Epidermal melanocyte (primary cell): ENCODE results near the gene VPS50.
"Not testable (repeated sequence)": the region's sequence is repeated elsewhere in the genome, so short reads cannot be mapped to it uniquely, and the experiment has no call there.

Experiments used
- DNase-seq: peaks from one replicate; pipeline ENCODE4 v3.0.0; 2011; ENCODE audit warnings: low spot score; ENCODE audit not compliant: insufficient read length

Gene VPS50

DNA sequence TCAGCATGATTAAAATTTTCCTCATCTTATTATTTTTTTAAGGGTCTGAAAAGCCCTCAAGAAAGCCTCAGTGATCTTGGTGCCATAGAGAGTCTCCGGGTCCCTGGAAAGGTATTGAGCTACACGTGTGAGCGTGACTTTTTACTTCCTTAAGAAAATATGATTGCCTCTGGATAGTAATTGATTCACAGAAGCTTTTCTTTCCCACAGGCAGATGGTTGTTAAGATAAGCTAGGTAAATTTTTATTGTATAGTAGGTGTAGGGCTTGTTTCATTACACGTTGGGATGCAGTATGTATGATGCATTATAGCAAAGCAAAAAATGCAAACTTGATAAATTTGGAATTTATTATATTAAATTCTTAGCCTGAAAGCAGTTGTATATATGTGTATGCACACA, 7.7 kb downstream of the VPS50 start:
- no peak for DNase-seq

DNA sequence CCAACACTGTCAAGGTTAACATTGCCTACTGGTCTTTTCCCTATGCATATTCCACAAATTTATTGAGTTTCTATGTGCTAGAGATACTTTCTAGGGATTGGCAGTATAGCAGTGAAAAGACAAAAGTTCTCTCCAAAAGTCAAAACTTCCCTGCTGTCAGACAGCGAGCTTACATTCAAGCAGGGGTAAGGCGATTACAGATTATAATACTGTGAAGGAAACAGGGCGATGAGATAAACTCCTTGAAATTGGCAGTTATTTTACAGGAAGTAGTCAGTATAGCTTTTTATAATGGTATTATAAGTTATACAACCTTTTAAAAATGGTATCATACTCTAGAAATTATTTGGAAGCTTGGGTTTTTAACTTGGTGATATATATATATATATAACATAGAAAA, 9.9 kb downstream of the VPS50 start:
- DNase-seq = no peak

GRCh38 chr7:93245525-93246432, 13.6 kb downstream of the VPS50 start:
- DNase-seq = no peak

DNA sequence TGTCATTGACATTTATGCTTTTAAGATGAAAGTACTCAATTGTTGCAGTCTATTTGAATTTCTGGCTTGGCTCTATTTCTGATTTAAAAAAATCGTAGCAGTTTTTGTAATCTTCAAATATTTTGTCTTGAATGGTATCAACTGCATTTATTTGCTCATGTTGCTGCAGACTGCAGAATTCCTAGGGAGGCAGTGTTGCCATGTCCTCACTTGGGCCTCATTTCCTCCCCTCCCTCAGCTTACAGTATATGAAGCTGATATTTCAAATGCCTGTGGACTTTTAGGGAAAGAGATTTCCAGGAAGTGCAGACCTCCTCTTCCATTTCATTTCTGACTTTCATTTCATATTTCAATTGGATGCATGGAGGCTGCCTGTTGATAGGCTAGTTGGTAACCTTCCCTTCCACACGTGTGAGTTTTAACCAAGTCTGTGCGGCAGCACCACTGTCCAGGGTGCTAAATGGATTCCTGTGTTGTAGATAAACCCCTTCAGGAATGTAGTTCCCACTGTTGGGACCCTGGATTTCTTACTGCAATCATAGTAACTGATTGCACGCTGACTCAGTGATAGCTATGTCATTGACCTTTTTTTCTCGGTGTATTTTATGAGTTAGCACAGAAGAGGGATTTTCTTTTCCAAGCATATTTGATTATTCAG, 17.5 kb downstream of the VPS50 start:
- no peak for DNase-seq

- no peak for DNase-seq
These were observed 26.5 kb downstream of the VPS50 start for GRCh38 chr7:93258661-93259060.

DNA sequence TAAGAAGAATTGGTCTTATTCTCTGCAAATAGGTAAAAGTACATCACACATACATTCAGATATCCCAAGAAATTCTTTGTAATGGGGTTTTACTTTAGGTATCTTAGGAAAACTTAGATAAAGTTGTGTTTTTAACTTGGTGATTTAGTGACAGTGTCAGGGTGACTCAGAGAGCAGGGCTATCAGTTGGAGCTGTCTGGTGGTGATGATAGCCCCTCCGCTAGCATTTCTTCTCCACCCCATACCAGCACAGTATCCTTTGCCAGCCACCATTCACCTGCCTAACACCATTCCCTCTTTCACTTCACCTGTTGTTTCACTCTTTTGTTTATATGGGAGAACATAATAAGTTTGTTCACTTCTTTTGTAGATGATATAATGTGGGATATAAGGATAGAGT, 30.4 kb downstream of the VPS50 start:
- no peak for DNase-seq

GRCh38 chr7:93265220-93265619, 33.1 kb downstream of the VPS50 start:
- no peak for DNase-seq

- DNase-seq = no peak
These were observed 47.4 kb downstream of the VPS50 start for GRCh38 chr7:93279541-93279940.

- no peak for DNase-seq
These were observed 52.7 kb downstream of the VPS50 start for GRCh38 chr7:93284908-93285307.

DNA sequence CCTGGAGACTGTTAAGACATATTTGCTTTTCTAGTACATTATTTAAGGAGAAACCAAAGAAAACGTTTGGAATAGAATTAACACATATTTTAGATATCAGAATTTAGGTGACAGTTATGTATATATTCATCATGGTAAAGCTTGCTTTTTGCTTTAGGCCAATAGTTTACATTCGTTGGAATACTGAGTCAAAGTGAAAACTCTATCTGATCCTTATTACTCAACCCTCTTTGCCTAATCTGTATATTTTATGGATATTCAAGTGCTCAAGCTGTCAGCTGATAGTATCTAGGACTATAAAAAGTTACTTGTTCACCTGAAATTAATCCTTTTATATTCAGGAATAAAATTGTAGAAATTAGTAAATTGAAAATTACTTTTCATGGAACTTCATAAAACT, 61.1 kb downstream of the VPS50 start:
- DNase-seq = no peak

GRCh38 chr7:93298206-93298605, 66.0 kb downstream of the VPS50 start:
- no peak for DNase-seq

- DNase-seq = no peak
These were observed 66.5 kb downstream of the VPS50 start for GRCh38 chr7:93298671-93299070.

GRCh38 chr7:93301736-93302135, 69.6 kb downstream of the VPS50 start:
- DNase-seq = no peak

DNA sequence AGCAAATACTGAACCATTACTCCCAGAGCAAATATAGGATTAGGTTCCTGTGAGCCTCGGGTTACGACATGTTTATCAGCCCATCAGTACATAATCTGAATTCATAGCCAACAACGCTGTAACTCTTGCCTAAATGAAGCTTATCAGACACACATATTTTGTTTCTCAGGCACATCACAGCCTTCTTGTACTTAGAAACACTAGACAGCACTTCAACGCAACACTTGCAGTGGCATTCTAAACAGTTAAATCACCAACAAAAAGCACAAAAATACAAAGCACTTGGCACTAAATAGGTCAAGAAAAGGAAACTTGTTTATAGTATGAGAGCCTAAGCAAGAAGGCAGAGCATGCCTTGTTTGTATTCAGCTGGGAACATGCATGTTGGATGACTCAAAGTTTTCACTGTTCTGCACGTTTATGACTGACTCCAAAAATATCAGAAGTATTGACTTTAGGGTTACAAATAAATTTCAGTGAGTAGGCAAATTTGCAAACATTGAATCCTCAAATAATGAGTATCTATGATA, 75.0 kb downstream of the VPS50 start:
- no peak for DNase-seq

DNA sequence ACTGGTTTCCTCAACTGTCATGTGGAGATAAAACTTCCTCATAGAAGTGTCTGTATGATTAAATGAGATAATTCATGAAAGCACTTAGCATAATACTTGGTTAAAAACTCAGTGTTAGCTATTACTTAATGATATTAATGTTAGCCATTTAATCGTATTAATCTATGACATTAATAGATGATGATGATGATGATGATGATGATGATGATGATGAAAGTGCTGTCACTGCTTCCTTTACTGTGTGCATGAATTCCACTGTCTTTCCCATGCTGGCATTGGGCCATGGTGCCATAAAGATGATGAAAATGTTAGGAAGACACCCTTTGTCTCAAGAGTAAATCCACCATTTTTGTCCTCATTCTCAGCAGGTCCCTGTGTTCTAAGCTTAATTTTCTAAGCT, 75.8 kb downstream of the VPS50 start:
- DNase-seq = no peak

- no peak for DNase-seq
These were observed 78.2 kb downstream of the VPS50 start for GRCh38 chr7:93310346-93310745.

- no peak for DNase-seq
These were observed 82.3 kb downstream of the VPS50 start for GRCh38 chr7:93314449-93314848.

DNA sequence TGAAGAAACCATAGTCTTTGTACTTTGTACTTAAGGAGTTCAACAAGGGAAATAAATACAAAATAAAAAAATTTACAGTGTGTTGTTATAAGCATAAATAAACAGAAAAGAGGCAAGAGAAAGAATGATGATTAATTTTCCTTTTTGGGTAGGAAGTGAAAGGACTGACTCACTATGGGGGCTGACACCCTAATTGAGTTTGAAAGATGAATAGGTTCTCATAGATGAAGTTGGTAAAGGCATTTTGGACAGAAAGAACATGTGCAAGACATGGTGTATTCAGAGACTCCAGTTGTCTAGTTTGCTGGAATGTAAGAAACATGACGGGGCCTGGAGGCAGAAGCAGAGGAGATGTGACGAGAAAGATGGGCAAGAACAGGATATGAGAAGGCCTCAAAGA, 83.7 kb downstream of the VPS50 start:
- no peak for DNase-seq

DNA sequence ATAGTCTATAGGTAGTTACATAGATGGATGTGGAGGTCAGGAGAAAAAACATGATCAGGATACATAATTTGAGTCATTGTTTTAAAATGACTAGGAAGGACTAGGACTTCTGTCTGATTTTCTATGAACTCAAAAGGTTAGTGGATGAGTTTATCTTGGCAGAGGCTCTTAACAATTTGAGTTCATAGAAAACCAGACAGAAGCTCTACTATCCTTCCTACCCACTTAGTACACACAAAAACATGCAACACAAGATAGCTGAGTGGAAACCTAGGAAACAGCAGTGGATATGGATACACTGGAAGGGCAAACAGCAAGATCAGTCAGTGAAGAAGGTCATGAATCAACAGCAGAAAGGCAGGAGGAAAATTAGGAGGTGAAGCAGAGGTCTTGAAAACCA, 84.6 kb downstream of the VPS50 start:
- DNase-seq = no peak

GRCh38 chr7:93320887-93321286, 88.7 kb downstream of the VPS50 start:
- no peak for DNase-seq

- not testable (repeated sequence) for DNase-seq
These were observed 94.1 kb downstream of the VPS50 start for GRCh38 chr7:93326291-93326690.

GRCh38 chr7:93327006-93327633, 95.0 kb downstream of the VPS50 start:
- DNase-seq = peak; percentile 25
